ENCODE measurements around the gene FANCC.
"Not testable (repeated sequence)": the region's sequence is repeated elsewhere in the genome, so short reads cannot be mapped to it uniquely, and the experiment has no call there.

The FANCC gene

DNA sequence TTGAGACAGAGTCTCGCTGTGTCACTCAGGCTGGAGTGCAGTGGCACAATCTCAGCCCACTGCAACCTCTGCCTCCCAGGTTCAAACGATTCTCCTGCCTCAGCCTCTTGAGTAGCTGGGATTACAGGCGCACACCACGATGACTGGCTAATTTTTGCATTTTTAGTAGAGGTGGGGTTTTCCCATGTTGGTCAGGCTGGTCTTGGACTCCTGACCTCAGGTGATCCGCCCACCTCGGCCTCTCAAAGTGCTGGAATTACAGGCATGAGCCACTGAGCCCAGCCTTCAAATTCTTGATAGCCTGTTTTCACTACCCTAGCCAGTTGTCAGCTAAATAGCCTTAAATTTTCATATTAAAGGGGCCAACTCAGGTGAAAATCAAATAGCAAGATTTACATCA lies 11.6 kb upstream of the FANCC start:
- DNase-seq, result not testable (repeated sequence)

- no peak for DNase-seq
Measured at GRCh38 chr9:95327239-95327865, 9.8 kb upstream of the FANCC start.

DNA sequence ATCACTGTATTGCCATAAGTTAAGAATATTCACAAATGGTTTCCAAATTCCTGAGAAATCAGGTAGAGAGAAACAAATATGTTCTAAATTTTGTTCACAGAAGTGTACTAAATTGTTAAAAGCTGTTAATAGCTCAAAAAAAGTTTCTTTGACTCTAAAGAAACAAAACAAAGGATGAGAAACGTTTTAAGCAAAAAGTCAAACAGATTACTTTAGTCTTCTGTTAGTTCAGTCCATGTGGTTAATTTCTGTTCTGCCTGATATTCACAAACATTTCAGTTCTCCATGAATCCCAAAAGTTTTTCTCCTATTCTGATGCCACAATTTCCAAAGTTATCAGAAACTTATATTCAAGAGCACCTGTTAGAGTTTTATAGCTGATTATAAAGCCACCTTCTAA lies 7.7 kb upstream of the FANCC start:
- no peak for DNase-seq

- DNase-seq, result no peak
Measured at GRCh38 chr9:95317893-95318211, 343 bp upstream of the FANCC start.

DNA sequence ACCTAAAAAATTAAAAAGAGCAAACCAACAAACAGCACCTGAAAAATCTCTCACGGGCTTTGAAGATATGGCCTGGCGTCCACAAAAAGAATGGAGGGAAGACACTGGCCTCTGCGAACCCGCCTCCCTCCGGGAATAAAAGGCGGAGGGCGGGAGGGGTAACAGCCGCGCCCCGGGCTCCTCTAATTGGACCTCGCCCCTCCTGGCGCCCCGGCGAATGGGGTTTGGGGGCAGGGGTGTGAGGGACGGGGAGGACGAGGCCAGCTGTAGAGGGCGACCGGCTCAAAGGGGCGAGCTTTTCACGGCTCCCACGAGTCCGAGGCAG lies 753 bp downstream of the FANCC start:
- DNase-seq, result peak; percentile 91

- peak; percentile 10 for DNase-seq
Measured at GRCh38 chr9:95316274-95316673, 1.2 kb downstream of the FANCC start.

DNA sequence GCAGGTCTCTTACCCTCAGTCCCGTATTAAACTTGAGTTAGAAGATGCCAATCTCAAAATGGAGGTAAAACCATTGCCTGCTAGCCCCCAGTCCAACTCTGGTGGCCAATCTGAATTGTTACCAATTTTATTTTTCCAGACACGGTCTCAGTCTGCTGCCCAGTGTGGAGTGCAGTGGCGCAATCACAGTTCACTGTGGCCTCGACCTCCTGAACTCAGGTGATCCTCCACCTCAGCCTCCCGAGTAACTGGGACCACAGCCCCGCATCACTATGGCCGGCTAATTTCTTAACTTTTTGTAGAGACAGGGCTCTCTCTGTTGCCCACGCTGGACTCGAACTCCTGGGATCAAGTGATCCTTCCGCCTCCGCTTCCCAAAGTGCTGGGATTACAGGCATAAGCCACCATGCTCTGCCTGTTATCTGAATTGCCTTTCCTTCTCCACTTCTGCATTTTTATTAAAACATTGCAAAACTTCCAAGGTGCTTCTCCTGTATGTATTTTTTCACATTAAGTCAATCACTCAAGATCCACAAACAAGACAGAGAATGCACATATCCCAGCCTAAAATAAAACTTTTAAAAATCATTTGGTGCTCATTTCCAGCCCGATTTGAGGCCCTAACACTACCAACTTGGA lies 2.3 kb downstream of the FANCC start:
- no peak for DNase-seq

DNA sequence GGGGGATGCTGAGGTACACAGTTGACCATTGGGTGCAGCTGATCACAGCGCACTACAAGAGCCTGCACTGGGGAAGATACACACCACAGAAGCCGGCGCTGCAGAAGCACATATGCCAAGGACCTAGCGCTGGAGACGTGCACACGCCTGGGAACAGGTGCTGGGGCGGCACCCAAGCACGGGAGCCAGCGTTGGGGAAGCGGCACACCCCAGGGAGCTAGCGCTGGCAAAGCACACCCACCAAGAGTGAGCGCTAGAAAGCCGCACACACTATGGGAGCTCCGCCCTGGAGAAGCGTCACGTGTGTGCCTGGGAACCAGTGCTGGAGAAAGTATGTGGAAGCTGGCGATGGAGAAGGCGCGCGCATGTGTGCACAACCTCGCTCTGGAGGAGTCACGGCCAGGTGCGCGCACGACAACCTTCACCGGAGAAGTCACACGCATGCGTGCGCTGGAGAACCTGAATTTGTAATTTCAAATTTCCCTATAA lies 4.5 kb downstream of the FANCC start:
- DNase-seq, result peak; percentile 68

DNA sequence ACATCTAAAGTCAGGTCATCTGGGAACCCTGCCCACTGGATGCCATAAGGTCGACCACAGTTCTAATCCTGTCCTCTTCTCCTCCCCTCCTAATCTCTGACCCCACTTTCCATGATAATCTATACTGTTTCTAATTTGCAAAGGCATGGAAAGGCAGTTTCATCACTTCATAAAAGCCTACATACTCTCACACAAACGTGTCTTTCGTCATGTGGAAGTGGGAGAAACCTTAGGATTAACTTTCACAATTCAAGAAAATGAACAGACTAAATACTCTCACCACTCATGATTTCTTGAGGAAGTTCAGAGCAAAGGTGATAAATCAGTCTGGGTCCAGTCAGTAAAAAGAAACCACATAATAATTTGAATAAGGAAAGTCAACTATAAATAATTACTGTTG lies 5.5 kb downstream of the FANCC start:
- DNase-seq, result no peak

DNA sequence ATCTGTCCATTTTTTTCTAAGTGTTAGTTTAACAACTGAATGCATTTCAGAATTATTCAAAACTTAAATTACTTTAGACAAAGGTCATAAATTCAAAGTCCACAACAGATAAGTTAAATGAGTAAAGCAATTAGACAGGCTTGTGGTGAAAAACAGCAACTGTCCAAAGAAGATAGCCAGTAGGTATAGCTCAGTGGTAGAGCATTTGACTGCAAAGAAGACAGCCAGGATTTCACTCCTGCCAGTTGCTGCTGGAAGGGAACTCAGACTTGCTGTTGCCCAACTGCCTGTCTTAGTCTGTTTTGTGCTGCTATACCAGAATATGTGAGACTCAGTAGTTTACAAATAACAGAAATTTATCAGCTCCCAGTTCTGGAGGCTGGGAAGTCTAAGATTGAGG lies 10.0 kb downstream of the FANCC start:
- DNase-seq, result peak; percentile 54

DNA sequence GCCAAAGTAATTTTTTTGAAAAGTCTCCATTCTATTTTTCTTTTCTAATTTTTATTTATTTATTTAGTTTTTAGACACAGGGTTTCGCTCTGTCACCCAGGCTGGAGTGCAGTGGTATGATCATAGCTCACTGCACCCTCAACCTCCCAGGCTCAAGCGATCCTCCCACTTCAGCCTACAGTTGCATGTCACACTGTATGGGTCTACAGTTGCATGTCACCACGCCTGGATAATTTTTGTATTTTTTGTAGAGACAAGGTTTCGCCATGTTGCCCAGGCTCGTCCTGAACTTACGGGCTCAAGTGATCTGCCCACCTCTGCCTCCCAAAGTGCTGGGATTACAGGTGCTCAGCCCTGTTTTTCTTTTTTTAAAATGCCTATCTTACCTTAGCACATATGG lies 10.7 kb downstream of the FANCC start:
- DNase-seq, result no peak

GRCh38 chr9:95305770-95306492 lies 11.6 kb downstream of the FANCC start:
- no peak for DNase-seq

GRCh38 chr9:95302479-95302878 lies 15.0 kb downstream of the FANCC start:
- peak; percentile 52 for DNase-seq

DNA sequence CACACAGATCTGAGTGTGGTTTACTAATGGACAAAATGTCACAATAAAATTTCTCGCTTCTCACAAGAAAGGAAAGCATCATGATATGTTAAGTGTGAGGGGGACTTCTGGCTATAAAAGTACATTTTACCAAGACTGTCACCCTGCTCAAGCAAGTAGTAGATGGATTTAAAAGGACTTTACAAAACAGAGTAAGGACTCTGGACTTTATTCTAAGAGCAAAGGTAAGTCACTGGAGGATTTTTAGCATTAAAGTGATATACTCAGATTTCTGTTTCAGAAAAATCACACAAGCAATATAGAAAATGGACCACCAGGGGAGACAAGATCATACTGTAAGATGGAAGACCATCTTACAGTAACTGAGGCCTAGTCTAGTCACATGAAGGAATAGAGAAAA lies 19.7 kb downstream of the FANCC start:
- no peak for DNase-seq

DNA sequence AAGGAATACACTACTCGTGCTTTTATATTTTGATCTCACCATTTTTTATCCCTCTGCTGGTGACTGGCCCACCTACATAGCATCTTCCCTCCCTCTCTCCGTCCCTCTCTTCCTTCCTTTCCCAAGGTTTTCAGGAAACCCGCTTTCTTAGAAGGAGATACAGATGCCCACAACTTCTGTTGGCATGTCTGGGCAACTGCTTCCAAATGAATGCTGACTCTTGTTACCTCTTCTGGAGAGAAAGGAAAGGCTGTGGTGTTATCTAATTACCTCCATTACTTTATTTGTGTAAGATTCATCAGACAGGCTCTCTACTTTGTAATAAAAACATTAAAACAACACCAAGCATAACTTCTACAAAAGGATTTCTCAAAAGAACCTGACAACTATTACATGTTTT lies 20.2 kb downstream of the FANCC start:
- no peak for DNase-seq

DNA sequence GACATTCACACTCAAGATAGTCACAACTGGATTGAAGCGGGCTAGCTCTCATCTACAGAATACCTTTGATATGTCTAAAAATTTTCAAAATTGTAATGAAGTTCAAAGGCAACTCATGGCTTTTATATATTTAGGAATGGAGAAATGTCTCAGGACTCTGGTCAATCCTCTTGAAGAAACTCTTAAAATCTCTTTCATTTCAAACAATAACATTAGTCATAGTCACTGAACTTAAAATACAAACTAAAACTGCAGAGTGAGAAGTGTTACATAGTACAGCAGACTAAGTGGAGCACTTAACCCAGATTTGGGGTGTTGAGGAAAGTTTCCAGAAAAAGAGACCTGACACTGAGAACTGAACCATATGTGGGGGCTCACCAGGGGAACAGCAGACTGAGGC lies 20.7 kb downstream of the FANCC start:
- DNase-seq, result no peak

DNA sequence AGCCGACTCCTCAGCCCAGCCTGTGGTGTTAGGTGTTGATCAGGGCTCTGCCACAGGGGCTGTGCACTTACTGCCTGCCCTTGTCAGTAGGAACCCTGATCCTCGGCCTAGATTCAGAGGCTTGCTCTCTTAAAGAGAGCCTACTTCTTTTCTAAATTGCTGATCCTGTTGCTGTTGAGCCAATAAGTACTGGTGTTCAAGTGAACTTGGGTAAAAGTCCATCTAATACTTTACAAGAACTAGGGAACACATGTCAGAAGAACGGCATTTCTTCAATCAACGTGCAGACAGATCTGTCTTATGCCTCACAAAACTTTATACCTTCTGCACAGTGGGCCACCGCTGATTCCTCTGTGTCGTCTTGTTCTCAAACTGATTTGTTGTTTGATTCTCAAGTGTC lies 24.2 kb downstream of the FANCC start:
- not testable (repeated sequence) for DNase-seq

- DNase-seq, result no peak
Measured at GRCh38 chr9:95292226-95292625, 25.3 kb downstream of the FANCC start.

DNA sequence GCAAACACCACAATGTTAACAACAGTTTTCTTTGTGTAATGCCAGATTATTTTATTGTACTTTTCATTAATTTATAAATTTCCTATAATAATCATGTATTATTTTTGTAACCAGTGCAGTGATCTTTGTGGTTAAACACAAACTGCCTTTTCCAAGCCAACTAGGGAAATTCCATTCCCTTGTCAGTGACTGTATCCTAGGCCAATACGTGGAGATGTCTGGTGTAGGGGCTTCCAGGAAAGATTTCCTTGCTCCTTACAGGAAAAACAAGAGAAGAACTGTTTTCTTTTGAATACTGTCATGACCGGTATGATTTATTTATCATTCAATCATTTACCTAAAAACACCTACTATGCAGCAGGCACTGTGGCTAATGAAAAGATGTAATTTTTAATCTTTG lies 31.4 kb downstream of the FANCC start:
- DNase-seq, result no peak

DNA sequence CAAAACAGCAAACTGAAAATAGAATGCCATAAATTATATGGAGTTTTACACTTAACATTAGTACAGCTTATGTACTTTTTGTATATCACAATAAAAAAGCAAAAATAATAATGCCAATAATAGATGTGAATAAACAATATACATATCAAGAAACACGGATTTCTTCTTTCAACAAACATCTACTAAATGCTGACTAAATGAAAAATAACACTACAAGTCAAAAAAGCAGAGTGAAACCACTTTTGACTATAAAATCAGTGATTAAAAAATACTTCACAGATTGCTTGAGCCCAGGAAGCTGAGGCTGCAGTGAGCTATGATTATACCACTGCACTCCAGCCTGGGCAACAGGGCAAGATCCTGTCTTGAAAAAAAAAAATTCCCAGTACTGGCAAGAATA lies 32.2 kb downstream of the FANCC start:
- no peak for DNase-seq

DNA sequence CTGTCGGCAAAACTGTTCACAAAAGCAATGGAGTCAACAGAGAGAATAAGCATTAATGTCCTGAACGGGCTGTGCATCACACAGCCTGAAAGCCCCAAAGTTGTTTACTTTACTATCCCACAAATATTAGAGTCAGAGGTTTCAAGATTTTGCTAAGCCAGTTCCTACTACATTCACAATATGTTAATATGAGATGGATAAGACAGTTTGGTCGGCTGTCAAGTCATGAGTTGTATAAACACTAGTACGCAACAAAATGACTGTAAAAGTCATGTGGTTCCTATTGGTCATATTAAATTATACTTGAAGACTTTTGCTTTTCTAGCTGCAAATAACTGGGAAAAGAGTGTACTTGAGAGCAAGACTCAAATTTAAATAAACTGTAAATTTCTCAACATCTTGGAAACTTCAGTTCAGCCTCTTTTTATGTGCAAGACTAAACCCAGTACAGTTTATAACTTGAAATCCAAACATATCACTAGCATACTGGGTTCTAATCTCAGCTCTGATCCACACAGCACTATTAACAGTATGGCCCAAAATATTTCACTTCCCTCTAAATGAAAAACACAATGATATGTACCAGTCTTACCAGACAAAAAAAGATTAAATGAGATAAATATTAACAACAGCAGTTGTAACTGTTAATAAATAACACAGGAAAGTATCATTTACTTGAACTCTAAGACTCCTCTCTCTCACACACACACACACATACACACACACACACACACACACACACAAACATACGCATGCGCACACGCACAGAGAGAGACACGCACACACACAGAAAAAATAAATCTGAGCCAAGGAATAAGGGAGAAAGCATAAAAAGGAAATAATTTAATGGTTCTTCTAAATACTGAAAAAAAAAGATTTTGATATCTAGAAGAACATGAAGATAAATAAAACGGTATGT lies 33.1 kb downstream of the FANCC start:
- DNase-seq, result no peak

- DNase-seq, result no peak
Measured at GRCh38 chr9:95283673-95284072, 33.8 kb downstream of the FANCC start.

GRCh38 chr9:95282332-95282731 lies 35.2 kb downstream of the FANCC start:
- no peak for DNase-seq

GRCh38 chr9:95280745-95281144 lies 36.8 kb downstream of the FANCC start:
- DNase-seq, result no peak
